Uterus (tissue), 2 donors: ENCODE measurements around the gene VAMP4.

Source experiments
- POLR2A ChIP-seq, 2 donors: fragments of 450-650 bp; IDR thresholded peaks; one replicate each; pipeline ENCODE4 v1.6.1; 2016; ENCODE audit warnings: antibody characterized with exemption in 2 of 2, mild to moderate bottlenecking in 1 of 2, moderate library complexity in 1 of 2
- TF ChIP-seq, protein P1 (sequence below), 4 experiments: fragments of 200-600 bp in 2 of 4; fragments of 450-650 bp in 2 of 4; sonication (generic) in 2 of 4; IDR thresholded peaks; one replicate each; pipeline ENCODE4 v1.5.1; 2016 to 2019; ENCODE audit warnings: antibody characterized with exemption in 4 of 4, mild to moderate bottlenecking in 2 of 4, moderate library complexity in 1 of 4

DNA sequence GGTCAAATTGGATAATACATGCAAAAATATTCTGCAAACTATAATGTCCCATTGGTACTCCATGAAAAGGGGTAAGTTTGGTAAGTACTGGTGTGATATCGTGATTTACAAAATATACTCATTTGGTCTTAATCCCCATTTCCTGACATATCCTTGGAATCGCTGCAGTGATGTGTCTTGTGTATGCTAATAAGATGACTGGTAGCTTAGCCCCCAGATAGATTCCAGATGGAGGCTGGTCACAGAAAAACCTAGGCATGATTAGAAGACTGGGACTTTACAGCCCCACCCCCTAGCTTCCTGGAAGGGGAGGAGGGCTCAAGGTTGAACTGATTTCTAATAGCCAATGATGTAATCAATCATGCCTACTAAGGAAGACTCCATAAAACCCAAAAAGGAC lies 3.0 kb downstream of the VAMP4 start:
- TF ChIP-seq POLR2A (IDR thresholded peaks at IDR 0.05), result no peak
- TF ChIP-seq, protein P1, sequence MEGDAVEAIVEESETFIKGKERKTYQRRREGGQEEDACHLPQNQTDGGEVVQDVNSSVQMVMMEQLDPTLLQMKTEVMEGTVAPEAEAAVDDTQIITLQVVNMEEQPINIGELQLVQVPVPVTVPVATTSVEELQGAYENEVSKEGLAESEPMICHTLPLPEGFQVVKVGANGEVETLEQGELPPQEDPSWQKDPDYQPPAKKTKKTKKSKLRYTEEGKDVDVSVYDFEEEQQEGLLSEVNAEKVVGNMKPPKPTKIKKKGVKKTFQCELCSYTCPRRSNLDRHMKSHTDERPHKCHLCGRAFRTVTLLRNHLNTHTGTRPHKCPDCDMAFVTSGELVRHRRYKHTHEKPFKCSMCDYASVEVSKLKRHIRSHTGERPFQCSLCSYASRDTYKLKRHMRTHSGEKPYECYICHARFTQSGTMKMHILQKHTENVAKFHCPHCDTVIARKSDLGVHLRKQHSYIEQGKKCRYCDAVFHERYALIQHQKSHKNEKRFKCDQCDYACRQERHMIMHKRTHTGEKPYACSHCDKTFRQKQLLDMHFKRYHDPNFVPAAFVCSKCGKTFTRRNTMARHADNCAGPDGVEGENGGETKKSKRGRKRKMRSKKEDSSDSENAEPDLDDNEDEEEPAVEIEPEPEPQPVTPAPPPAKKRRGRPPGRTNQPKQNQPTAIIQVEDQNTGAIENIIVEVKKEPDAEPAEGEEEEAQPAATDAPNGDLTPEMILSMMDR (IDR thresholded peaks at IDR 0.05), result no peak
